ENCODE results near the gene HOXC11. TPM values are rescaled to one million over a fixed set of nuclear protein-coding genes. Genes with fewer than 3 reads are reported as not detected.

Gene HOXC11
- total RNA-seq, 6 experiments from 2014 or later, result 0.09 to 2.2 (median 1.8) TPM

GRCh38 chr12:53985994-53986685 lies 13.2 kb downstream of the HOXC11 start:
- no peak for TF ChIP-seq CTCF (IDR thresholded peaks at IDR 0.05)
- Mint-ChIP-seq H3K27ac (no peak overlapping the region), H3K36me3 (ENCODE audit: low read depth) (no peaks in the 10 kb centered on the region), H3K4me1 (ENCODE audit: low read depth) (peaks cover 16% of the 10 kb centered on the region), H3K9me3 (no peaks in the 10 kb centered on the region), H3K4me3 (peak overlapping the region; percentile 74; the same call in 1 of the 2 replicates), H3K27me3 (ENCODE audit: insufficient read depth) (peaks cover 57% of the 10 kb centered on the region)
- no peak for DNase-seq

- TF ChIP-seq CTCF (IDR thresholded peaks at IDR 0.05), result no peak
- Mint-ChIP-seq H3K27me3 (ENCODE audit: insufficient read depth) (peaks cover 58% of the 10 kb centered on the region), H3K9me3 (no peaks in the 10 kb centered on the region), H3K36me3 (ENCODE audit: low read depth) (no peaks in the 10 kb centered on the region), H3K27ac (no peak overlapping the region), H3K4me1 (ENCODE audit: low read depth) (peaks cover 16% of the 10 kb centered on the region), H3K4me3 (no peak overlapping the region)
- DNase-seq, result no peak
Measured at GRCh38 chr12:53986686-53987483, 14.0 kb downstream of the HOXC11 start.

GRCh38 chr12:53987787-53988230 lies 14.9 kb downstream of the HOXC11 start:
- Mint-ChIP-seq H3K27ac (no peak overlapping the region), H3K4me3 (no peak overlapping the region), H3K27me3 (ENCODE audit: insufficient read depth) (peaks cover 61% of the 10 kb centered on the region)

GRCh38 chr12:53988541-53989226 lies 15.8 kb downstream of the HOXC11 start:
- Mint-ChIP-seq H3K4me3 (no peak overlapping the region), H3K4me1 (ENCODE audit: low read depth) (peaks cover 16% of the 10 kb centered on the region), H3K9me3 (no peaks in the 10 kb centered on the region), H3K36me3 (ENCODE audit: low read depth) (no peaks in the 10 kb centered on the region), H3K27me3 (ENCODE audit: insufficient read depth) (peaks cover 61% of the 10 kb centered on the region), H3K27ac (no peak overlapping the region)
- no peak for DNase-seq
- no peak for TF ChIP-seq CTCF (IDR thresholded peaks at IDR 0.05)

More at GRCh38 chr12:53987787-53988230, 14.9 kb downstream of the HOXC11 start:
- Mint-ChIP-seq H3K36me3 (ENCODE audit: low read depth) (no peaks in the 10 kb centered on the region), H3K4me1 (ENCODE audit: low read depth) (peaks cover 16% of the 10 kb centered on the region), H3K9me3 (no peaks in the 10 kb centered on the region)
- DNase-seq, result no peak
- no peak for TF ChIP-seq CTCF (IDR thresholded peaks at IDR 0.05)

- Mint-ChIP-seq H3K27ac (no peak overlapping the region), H3K36me3 (ENCODE audit: low read depth) (no peaks in the 10 kb centered on the region), H3K9me3 (no peaks in the 10 kb centered on the region), H3K4me3 (peak overlapping the region; percentile 8; the same call in 1 of the 2 replicates), H3K4me1 (ENCODE audit: low read depth) (peaks cover 16% of the 10 kb centered on the region), H3K27me3 (ENCODE audit: insufficient read depth) (peaks cover 68% of the 10 kb centered on the region)
- TF ChIP-seq CTCF (IDR thresholded peaks at IDR 0.05), result peak; percentile 69
- no peak for DNase-seq
Measured at GRCh38 chr12:53989227-53990113, 16.5 kb downstream of the HOXC11 start.

Measured in HFFc6 (cell line).